Left forelimb (tissue), 1 donor: ENCODE results near the gene LDB2.
A peak's percentile ranks its signal among the peaks of the same experiment; 100 is the strongest.

ENCODE experiments used
- DNase-seq: peaks from one replicate; pipeline ENCODE4 v3.0.0-alpha.2; 2018; ENCODE audit warnings: low spot score

LDB2 gene

DNA sequence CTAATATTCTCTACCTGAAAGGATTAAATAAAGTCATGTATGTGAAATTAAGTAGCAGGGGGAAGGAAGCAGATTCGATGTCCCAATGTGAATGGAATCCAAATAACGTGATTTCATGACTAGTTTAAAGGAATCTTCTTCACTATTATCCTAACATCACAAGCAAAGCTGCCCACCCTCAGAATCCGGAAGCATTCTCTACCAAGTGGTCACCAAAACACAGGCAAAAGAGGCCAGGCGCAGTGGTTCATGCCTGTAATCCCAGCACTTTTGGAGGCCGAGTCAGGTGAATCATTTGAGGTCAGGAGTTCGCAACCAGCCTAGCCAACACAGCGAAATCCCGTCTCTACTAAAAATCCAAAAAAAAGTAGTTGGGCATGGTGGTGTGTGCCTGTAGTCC, 212.9 kb downstream of the LDB2 start:
- no peak for DNase-seq

GRCh38 chr4:16684935-16685334, 213.5 kb downstream of the LDB2 start:
- DNase-seq = no peak

DNA sequence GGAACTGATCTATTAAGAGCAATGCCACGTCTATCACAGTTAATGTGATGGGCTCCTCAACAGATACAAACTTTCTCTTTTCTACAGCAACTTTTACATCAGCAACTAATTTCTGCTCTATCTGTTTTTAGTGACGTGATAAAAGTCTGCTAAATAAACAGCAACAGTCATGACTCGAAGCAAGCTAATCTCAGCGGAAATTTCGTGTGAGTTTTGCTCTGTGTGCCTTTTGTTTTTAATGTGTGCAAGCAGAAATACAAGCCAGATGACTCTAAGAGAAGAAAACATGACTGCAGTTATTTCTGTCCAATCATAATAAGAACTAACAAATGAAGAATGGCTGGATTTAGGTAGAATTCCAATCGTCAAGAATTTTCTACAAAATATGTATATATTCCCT, 214.3 kb downstream of the LDB2 start:
- DNase-seq = no peak

GRCh38 chr4:16682975-16683374, 215.5 kb downstream of the LDB2 start:
- no peak for DNase-seq

- DNase-seq = no peak
These were observed 221.2 kb downstream of the LDB2 start for GRCh38 chr4:16677001-16677944.

DNA sequence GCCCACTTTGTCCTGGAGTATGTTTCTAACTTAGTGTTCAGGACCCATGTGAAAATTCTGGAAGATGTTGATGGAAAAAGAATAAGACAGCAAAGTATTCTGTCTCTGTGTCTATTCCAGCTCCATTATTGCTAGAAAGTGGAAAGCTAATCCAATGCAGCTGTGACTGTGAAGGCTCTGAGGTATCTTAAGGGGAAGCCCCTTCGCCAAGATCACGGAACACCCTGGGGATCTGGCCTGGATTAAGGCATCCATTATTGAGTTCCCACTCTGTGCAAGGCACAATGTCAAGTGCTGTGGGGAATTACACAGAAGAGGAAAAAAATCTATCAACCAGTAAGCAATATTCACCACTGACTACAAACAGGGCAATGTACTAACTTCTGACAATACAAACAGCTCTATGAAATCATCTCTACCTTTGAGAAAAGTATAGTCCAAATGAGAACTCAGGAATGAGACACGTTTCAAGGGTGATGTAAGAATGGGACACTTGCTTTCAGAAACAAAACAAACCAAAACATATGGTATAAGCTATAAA, 222.1 kb downstream of the LDB2 start:
- DNase-seq = no peak

DNA sequence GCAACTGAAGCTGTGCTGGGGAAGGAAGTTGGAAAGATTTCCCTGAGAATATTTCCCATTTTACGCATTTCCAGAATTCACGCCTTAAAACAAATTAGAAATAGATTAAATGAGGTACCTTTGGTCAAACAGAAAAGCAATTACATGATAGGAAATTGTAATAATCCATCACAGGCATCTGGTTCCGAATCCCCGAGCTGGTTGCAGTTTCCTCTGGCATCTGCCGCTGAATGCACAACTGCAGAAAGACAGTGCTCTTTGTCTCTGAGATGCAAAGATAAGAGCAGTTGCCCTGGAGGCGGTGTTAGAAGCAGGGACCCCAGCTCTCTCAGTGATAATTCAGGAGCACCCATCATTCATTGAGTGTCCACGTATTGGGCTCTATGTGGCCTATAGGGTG, 224.4 kb downstream of the LDB2 start:
- DNase-seq = no peak

GRCh38 chr4:16672421-16672820, 226.0 kb downstream of the LDB2 start:
- no peak for DNase-seq

- DNase-seq = no peak
These were observed 226.7 kb downstream of the LDB2 start for GRCh38 chr4:16671741-16672140.

DNA sequence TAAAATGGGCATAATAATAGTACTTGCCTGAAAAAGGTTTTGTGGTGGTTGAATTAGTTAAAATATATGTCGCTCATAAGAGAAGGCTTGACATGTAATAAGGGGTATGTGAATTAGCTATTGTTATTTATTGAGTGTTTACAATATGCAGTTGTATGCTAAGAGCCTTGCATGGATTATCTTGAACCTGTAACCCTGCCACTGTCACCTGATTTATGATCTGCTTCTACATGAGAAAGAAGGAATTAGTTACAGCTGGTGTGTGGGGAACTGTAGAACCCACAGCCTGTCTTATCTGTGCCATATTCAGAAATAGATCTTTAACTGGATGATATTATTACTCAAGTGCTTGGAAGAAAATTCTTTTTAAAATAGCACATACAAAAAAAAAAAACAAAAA, 227.7 kb downstream of the LDB2 start:
- no peak for DNase-seq

DNA sequence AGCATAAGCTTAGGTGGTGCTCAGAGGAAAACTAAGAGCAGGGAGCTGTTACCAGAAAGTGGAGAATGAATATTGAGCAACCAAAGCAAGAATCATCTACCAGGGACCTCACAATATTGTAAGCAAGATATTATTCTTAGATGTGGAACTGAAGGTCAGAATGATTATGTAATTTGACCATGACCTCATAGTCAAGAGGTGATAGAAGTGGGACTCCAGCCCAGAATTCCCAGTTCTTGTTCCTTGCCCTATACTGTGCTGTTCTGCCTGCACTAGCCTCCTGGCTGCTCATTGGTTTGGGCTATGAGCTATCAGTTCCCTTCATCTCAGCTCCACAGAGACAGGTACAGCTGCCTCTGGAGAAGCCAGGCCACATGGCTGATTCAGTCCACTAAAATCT, 229.4 kb downstream of the LDB2 start:
- DNase-seq = no peak

DNA sequence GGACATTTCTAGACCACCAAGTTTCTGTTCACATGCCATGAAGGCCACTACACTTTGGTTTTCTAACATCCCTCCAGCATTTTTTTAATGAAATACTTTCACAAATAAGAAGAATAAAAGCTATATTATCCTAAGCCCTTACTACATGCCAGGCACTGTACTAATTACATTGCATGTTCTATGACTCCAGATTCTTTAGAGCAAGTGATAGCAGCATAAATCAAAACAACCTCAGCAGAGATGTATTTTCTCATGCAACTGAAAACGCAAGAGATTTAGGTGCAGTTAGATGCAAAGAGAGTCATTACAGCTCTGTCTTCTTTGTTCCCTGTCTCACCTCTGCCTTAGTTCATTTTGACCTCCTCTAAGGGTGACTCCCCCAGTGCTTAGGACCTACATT, 230.0 kb downstream of the LDB2 start:
- DNase-seq = no peak

DNA sequence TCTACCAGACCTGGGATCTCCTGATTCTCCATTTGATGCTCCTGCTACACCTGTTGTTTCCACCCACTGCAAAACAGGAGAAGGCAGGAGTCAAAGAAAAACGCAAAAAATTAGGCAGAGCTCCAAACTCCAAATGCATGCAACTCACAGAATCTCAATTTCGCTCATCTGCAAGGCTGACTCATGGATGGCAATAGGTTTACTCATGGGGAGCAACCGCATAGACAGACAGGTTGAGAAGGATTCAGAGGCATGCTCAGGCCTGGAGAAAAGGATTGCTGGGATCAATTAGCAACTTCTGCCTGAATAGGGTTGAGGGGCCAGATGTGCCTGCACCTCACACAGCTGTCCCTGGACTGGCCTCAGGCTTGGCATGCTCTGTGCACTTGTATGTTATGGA, 231.0 kb downstream of the LDB2 start:
- DNase-seq = no peak

DNA sequence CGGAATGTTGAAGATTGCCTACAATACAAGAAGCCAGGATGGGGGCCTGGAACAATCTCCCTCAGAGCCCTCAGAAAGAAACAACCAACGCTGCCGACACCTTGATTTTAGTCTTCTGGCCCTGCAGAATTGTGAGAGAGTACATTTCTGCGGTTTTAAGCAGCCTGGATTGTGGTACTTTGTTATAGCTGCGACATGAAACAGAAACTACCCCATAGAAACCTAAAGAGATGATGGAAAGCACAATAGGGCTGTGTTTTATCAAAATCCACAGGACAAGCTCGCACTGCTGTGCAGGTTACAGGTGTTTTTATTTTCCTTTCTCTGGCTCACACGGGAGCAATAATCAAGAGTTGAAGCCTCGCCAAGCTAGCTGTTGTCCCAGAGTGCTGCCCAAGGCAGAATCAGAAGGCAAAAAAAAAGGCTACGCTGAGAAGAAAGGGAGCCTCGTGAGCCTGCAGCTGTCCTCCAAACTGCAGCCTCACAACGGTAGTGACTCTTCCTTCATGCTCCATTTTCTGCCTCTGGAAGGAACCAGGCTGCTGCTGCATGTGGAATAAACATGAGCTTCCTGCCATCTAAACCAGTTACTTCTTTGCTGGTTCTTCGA, 232.4 kb downstream of the LDB2 start:
- DNase-seq = no peak

DNA sequence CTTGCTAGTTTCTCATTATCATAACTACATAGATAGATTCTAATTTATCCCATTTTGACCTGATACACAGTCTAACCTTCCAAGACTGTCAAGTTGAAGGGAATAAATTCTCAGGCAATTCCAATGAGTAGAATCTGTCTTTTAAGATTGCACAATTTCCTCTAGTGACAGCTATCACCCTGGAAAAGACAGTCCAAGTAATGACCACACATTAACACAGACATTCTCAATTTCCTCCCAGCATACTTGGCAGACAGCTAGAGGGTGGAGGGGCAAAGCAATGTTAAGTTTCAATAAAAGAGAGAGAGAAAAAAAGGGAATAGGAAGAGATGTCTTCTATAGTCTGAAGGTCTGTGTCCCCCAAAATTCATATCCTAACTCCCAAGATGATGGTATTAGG, 234.7 kb downstream of the LDB2 start:
- no peak for DNase-seq

GRCh38 chr4:16663307-16663706, 235.1 kb downstream of the LDB2 start:
- no peak for DNase-seq

DNA sequence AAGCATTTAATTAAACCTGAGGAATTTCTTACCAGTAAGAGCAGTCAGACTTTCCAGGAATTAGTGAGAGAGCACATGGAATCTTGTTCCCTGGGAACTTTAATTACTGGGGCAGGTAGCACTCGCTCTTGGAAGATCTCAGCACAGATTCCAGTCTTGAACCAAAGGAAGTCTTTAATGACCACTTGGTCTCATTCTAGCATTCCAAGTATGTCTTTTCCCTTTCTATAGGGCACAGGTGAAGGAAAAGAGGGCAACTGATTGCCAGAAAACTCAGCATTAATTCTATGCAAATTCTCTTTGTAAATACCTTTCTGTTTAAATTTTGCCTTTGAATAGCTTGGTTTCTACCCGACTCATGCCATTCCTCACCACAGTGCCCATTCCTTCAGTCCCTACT, 236.6 kb downstream of the LDB2 start:
- no peak for DNase-seq

DNA sequence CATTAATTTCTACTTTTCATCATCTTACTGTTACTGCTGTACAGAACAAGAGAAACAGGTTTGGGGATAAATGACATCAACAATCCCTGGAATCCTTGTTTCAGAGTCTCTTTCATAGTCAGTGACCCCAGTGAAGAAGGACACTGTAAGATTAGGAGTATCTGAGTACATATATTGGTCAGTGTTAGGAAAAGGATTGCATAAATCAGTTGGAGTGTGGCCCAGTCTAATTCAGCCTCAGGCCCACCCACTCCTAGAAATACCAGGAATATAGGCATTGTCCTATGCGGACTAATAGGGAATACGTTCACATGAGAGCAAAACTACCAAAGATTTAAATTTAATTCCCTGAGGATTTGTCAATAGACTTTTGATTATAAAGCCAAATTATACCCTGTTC, 237.8 kb downstream of the LDB2 start:
- no peak for DNase-seq

- no peak for DNase-seq
These were observed 238.8 kb downstream of the LDB2 start for GRCh38 chr4:16659694-16660093.

DNA sequence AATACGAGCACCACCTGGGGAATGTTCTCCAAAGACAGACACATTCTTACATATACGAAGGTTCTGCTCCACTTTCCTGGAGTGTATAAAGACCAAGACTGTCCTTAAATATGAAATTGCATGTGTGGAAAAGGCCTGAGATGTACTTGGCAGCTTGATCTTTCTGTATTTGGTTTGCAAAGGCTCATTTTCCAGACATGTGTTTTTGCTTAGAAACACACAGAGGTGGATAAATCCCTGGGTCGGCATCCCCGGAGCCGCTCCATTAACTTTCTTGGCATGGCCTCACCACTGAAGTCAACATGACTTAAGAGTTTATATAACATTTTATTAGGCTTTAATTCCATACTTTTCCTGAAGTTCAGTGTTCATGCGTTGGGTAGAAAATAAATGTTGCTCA, 239.4 kb downstream of the LDB2 start:
- peak; percentile 71 for DNase-seq

DNA sequence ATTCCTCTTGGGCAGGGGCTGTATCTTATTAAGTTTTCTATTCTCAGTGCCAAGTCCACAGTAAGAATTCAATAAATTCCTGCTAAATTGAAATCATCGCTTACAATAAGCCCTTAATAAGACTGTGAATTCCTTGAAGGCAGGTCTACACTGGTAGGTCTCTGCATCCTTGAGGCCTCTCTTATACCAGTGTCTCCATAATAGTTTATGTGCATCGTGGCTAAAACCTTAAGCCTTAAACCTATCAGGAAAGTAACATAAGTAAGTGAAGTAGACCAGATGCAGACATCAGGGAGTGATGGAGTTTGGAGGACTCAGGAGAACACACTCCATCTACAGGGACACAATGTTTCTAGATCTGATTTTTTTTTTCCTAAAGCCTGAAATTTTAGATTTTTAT, 240.3 kb downstream of the LDB2 start:
- no peak for DNase-seq

DNA sequence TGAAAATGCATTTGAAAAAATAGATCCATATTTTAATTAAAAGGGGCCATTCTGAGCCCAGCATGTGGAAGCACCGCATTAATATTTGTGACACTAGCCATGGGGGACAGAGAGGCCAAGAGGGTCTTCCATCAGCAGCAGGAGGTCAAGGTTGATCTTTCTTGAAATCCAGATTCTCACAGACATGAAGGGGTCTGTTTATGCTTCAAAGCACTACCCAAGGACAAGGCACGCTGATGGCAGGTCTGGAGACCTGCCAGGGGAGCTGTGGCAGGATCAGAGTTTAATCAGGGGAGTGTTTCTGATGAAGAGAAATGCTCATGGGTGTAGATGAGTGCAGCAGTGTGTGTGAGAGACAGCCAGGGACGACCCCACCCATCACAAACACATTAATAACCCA, 243.3 kb downstream of the LDB2 start:
- no peak for DNase-seq

DNA sequence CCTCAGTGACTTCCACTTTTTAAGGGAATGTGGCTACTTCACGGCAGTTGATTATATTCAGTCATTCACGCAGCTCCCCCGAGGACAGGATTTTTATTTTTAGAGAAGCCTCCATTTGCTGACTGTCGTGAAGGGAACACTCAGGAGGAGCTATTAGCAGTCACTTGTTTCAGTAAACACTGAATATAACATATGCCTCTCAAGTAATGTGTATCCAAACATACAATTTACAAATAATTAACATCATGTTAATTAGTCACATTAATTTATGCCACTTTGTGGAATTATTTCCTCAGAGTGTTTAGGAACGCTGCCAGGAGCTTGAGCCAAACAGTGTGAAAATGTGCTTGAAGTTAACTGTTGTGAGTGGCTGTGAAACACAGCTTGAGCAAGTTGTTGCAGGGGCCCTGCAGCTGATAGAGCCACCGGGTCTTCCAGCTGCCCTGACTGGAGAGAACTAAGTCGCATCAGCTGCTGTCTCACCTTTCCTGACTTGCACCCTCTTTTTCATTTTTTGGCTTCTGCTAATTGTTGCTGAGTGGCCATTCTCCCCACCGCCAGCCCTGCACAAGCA, 245.6 kb downstream of the LDB2 start:
- no peak for DNase-seq
